Measurements from ENCODE around the gene SLC25A47.
"Not testable (repeated sequence)": the region's sequence is repeated elsewhere in the genome, so short reads cannot be mapped to it uniquely, and the experiment has no call there.

The SLC25A47 gene

DNA sequence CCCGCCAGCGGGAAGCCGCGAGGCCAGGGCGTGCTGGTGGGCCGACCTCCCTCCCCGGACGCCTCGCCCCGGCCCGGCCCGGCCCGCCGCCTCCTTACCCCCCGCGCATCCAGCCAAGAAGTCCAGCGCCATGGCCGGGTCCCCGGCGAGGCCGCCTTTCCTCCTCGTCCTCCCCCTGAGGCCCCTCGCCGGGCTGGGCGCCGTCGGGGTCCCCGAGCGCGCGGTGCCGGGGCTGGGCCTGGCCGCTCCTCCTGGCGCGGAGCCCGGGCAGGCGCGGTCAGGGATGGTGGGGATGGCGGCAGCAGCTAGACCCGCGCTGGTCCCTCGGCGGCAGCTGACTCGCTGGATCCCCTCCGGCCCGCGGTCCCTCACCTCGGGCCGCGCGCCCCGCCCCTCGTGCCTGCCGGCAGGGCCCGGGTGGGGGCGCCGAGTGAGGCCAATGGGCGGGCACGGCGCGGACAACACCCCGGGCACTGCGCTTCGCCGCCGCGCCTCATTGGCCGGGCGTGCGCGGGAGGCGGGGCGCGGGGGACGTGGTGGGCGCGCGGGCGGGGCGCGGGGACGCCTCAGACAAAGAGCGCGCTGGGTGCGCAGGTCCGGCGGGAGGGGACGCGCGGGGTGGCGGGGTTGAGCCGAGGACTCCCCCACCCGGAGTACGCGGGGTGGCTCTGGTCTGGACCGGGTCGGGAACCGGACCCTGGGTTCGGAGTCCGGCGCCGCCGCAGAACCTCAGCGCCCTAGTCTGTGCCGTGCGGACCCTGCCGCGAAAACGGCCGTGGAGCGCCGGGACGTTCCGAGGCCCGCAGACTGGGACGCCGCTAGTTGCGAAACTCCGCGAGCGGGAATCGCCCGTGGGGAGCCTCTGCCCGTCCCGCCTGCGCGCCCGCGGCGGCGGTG lies 16.8 kb upstream of the SLC25A47 start, which contains the start of gene SLC25A29:
Gene SLC25A29, minus strand, starts transcription at position 344 of the 897 bp plus-strand sequence. Its CDS starts 212 bp downstream, at position 132.
- peak; percentile 65 for DNase-seq

DNA sequence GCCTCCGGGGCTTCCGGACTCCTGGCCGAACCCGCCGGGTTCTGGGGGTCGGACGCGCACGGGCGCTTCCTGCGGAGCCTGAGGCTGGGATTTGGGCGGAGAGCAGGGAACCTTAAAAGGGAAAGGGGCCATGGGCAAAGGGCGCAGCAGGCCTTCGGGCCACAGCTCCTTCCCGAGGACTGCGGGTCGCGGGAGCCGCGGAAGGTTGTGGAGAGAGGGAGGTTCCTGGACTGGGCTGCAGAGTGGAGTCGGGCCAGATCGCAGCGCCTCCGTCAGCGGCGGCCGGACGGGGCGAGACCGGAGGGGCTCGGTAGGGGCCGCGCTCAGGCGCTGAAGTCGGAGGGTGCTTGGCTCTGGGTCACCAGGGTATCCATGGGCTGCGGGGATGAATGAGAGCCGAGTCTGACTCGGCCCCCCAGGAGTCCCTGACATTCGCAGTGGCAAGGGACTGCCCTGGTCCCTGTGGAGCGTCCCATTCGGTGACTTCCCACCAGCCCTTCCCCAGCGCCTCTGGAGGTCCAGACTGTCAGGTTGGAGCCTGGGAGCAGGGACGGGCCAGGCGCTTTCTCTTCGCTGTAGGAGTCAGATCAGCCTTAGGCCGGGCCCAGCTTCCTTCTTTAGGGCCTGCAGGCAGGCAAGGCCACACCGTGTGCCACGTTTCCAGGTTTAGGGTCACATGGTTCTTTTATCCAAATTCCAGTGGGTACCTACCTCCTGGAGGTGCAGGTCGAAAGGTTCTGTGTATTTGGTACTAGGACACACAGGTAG lies 16.0 kb upstream of the SLC25A47 start:
- no peak for DNase-seq

DNA sequence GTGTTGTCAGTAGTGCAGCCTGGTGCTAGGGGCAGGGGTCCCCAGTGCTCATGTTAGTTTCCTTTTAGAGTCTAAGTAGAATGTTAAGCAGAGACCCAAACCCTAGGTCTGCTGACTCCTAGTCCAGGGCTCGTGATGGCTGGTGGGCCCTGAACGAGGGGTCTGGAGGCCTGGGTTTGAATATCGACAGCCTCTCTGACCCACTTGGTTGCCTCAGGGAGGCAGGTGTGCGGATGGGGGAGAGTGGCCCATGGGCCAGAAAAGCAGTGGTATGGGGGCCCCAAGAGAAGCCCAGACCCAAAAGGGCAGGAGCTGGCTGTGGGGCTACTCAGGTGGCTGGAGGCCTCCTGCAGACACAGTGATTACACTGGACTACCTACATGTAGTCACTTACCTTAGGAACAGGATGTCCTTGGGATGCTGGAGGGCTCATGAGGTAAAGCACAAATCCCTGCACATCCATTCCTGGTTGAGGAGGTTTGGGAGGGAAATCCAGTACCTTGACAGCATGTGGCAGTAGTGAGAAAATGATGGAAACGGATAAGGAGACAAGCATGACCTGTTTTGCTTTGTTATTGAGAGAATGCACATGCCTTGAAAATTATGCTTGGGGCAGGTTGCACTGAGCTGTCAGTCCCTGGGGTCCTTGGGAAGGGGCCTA lies 15.2 kb upstream of the SLC25A47 start:
- no peak for DNase-seq

DNA sequence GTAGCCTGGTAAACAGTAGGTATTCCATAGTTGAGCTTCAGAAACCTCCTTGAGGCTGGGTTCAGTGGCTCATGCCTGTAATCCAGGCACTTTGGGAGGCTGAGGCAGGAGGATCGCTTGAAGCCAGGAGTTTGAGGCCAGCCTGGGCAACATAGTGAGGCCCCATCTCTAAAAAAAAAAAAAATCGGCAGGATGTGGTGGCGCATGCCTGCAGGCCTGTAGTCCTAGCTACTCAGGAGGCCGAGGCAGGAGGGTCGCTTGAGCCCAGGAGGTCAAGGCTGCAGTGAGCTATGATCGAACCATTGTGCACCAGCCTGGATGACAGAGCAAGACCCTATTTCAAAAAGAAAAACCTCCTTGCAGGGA lies 14.7 kb upstream of the SLC25A47 start:
- DNase-seq, result not testable (repeated sequence)

DNA sequence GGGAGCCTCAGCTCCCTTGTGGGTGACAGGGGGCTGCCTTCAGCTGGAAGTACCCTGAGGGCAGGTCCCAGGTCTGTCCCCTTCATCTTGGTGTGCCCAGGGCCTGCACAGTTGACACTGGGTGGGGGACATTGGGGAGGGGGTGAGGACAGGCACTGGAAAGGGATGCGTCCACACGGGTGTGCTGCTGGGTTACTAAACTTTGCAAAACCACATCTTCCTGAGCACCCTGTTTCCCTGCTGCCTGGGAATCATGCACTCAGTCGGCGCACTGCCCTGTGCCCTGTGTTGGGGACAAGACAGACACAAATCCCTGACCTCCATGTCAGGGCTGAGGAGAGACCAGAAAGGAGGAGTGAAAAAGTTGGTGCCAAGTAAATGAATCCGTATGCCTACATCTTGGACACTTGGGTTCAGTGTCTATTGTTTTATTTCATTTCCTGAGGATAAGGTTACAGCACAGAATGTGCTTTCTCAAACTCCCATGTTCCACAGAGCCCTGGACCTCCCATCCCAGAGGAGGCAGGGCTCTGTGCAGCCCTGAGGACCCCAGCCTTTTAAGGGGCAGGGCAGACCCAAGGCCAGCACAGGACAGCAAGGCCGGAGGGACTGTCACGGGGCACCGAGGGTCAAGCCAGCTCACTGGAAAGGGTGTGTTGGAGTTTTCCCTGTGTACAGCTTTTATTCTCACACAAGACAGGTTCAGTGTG lies 14.0 kb upstream of the SLC25A47 start:
- DNase-seq, result no peak

DNA sequence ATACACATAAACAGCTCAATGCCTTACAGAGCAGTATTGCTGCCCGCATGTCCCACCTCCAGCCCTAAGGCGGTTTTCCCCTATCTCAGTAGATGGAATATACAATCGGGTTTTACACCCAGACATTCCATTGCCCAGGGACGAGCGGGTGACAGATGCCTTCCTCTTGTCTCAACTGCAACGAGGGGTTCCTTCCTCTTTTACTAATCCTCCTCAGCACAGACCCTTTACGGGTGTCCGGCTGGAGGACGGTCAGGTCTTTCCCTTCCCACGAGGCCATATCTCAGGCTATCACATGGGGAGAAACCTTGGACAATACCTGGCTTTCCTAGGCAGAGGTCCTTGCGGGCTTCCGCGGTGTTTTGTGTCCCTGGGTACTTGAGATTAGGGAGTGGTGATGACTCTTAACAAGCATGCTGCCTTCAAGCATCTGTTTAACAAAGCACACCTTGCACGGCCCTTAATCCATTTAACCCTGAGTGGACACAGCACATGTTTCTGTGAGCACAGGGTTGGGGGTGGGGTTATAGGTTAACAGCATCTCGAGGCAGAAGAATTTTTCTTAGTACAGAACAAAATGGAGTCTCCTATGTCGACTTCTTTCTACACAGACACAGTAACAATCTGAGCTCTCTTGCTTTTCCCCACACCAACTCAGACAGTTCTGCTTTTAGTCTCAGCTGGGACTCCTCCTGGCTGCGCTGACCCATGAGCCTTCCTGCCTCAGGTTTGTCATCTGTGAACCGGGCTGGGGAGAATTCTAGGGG lies 10.8 kb upstream of the SLC25A47 start:
- peak; percentile 44 for DNase-seq

DNA sequence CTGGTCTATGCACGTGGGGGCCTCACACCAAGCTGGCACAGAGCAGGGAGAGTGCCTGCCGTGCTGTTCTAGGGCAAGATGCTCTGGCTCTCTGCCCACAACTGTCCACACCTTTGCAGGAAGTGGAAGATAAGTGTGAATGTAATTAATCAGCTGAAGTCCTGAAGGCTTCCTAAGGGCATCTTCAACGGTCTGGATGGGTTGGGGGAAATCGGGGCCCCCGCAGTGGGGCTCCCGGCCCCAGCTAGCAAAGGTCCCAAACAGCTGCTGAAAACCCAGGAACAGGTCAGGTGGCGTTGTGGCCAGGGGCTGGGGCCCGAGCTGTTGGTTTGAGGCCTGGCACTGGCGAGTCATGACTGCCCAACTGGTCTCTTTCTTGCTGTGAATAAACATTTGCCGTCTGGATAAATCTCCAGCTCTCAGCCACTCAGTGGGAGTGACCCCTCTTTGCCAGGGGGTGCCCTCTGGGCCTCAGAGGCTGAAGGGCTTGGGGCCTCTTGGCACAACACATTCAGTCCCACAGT lies 10.2 kb upstream of the SLC25A47 start:
- no peak for DNase-seq

DNA sequence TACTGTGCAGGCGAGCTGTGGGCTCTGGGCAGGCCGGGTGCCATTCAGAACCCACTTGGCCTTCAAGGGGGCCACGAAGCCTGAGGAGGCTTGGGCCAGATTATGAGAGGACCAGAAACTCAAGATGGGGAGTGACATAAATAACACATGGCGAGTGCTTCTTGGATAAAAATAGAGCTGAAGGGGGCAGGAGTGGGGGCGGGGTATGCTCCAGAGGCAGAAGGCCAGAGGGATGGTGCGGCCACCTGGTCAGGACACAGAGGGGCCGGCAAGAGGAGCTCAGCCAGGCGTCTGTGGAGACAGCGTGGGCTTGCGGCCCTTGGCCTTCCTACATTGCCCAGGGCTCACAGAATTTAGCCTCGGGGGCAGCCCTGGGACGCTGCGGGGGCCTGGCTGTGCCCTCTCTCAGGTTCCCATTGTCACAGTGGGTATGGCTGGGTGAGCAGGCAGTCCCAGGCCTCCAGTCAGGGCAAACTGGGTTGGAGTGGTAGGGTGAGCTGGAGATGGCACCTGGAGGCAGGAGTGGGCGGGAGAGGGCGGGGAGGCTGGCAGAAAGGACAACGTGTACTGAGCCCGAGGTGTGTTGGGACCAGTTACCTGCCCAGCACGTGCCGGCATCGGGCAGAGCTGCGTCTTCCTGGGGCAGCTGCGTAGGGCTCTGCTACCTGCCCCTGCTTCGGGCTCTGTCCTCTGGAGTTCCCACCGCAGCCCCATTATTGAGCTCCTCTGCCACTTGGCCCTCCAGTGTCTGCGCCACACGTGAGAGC lies 9.5 kb upstream of the SLC25A47 start:
- DNase-seq, result no peak

DNA sequence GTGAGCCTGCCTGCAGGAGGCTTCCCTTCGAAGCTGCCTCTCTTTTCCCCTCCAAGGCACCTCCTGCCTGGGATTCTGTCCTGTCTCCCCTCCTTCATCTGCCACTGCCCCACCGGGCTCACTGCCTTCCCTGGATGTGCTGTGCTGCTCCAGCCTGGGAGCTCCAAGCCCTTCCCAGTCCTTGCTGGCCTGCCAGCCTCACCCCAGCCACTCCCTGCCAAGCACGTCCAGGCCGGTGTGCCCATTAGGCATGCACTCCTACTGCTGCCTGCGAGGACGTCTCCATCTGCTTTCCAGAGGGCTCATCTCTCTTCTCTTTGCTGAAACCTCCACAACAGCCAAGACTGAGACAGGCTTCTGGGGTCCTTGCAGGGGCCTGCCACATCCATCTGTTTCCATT lies 8.4 kb upstream of the SLC25A47 start:
- no peak for DNase-seq

DNA sequence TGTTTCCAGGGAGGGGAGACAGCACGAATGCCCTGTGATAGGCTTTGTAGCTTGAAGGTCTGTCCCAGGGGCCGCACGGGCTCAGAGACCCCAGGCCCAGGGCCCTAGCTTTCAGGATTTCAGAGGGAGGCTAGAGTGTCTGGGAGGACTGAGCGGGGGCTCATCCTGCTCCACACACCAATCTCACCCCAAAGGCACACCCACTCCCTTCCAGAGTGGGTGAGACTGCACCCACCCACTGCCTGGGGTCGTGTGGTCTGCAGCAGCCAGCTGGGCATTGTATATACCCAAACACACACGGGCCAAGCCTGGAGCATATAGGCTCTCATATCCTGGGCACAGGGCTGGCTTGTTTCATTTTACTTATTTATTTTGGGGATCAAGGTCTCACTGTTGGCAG lies 5.8 kb upstream of the SLC25A47 start:
- no peak for DNase-seq

DNA sequence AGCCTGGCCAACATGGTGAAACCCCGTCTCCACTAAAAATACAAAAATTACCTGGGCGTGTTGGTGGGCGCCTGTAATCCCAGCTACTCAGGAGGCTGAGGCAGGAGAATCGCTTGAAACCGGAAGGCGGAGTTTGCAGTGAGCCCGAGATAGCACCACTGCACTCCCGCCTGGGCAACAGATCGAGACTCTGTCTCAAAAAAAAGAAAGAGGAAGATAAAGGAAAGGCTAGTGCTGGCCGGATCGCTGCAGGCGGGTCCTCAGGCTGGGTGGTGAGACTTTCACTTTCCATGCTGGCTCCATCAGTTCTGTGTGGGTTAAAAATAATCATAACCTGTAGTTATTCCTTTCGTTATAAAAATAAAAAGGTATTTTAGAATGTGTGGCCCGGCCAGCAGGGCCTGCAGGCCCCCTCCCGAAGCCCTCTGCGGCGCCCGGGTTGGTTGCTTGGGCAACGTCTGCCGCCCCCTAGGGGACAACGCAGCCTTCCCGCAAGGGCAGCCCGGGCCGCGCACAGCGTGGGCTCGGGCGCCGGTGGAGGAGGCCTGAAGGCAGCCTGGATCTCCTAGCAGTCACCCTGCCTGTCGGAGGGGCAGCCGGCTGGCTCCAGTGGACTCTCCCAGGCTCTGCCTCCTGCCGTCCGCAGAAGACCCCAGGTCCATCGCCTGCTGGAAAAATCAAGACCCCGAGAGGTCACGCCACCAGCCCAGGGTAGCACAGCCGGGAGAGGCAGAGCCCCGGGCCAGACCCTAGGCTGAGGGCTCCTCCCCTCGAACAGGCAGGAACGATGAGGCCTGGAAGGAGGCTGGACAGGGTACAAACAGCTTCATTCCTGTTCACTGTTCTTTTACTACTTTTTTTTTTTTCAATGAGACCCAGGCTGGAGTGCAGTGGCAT lies 5.0 kb upstream of the SLC25A47 start:
- DNase-seq, result peak; percentile 69

DNA sequence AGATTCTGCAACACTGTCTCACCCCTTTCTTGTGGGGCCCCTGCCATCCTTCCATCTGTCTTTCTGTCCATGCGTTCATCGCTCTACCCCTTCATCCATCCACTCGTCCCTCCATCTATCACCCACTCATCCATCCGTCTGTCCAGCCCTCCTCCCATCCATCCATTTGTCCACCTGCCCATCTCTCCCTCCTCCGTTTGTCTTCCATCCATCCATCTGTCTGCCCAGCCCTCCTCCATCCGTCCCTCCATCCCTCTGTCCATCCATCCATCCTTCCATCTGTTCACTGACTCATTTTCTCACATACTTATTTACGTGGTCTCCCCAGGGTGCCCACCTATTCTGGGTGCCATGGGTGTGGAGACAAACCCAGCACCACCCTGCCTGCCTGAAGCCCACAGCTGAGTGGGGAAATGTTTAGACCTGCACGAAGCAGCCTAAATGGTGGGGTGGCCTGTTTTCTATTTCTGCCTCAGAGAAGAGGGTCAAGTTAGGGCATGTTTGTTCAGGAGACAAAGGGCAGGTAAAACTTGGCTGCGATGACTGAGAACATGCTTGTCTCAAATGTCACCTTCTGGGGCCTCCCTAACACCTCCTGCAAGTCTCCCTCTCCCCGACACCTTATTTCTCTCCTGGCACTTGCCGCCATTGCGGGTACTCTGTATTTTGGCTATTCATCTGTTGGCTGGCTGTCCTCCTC lies 2.8 kb upstream of the SLC25A47 start:
- DNase-seq, result no peak

DNA sequence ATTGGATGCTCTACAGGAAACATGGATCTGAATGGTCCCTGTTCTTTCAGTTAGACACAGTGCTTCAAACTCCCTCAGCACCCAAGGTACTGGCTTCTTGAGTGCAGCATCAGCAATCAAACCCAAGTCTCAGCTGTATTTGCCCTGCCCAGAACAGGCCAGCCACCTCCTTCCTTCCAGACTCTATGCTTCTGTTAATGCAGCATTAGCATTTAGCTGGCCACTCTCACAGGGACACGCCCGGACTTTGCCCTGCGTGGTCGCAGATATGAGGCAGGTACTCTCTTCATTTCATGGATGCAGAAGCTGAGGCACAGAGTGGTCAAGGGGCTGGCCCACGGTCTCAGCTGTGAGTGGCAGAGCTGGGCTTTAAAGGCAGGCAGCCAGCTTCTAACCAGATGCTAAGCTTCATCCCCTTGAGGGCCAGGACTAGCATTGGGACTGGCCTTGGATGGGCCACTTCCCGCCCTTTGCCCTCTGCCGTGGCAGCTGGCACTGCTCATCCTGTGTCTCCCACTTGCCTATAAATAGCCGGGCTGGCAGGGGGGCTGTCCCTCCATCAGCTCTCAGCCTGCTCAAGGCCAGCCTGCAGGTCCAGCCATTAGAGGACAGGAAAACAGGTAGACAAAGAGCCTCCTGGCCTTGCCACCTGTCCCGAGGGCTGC lies 1.5 kb upstream of the SLC25A47 start:
- DNase-seq, result no peak

DNA sequence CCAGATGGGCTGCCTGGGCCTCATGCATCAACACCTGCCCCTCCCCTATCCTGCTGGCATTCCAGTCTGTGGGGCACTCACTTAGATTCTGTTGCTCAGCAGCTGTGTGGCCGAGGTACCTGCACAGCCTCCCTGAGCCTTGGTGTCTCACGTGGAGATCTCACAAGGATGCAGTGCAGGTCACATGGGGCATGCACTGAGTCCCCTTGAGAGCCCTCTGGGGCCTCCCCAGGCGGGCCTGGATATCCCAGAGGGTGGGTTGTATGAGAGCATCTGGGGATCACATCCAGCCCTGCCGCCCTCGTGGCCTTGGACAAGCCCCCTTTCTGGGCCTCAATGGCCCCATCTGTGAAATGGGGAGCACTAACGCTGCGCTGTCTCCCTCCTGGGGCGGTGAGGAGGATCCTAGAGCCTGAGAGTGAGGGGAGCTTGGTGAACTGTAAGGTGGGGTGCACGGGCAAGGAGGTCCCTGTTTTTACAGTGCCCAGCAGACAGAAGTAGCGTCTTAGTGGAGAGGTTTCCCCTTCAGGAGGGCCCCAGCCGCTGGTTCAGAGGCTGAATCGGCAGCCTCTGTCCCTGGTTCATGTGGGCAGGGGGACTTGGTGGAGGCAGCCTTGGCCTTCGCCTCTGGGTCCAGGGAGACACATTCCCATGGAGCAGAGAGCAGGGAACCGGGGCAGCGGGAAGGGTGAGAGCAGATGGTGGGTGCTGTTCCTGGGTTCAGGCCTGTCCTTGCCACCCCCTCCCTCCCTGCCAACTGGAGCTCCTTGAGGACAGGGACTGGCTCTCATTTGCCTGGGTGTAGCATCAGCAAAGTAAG lies 791 bp upstream of the SLC25A47 start:
- no peak for DNase-seq

DNA sequence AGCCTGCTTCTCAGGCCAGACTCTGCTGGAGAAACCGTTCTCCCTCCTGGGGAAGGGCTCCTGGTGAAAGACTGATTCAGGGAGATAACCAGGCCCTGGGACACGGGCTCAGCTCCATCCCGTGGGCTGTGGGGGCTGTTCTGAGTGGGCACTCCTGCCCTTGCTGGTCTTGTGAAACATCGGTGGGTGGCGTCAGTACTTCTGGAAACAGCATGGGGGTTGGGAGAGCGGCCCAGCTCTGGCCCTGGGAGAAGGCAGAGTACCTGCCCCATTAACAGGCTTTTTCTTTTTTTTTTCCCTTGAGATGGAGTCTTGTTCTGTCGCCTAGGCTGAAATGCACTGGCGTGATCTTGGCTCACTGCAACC lies 786 bp downstream of the SLC25A47 start:
- no peak for DNase-seq

DNA sequence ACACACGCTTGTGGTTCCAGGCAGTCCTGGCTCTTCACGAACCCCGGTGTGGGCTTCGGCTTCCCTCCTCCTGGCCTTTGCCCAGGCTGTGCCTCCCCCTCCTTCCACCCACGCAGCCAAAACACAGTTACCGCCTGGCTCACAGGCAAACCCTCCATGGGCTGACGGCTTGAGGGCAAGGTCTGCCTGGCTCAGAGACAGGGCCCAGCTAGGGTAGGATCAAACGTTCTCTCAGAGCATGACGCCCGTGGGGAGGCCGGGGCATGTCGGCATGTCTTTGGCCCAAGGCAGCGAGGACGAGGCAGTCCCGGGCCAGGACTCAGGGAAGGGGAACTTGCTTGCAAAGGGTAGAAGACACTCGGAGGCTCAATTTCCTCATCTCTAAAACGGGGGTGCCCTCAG lies 2.1 kb downstream of the SLC25A47 start:
- DNase-seq, result no peak

DNA sequence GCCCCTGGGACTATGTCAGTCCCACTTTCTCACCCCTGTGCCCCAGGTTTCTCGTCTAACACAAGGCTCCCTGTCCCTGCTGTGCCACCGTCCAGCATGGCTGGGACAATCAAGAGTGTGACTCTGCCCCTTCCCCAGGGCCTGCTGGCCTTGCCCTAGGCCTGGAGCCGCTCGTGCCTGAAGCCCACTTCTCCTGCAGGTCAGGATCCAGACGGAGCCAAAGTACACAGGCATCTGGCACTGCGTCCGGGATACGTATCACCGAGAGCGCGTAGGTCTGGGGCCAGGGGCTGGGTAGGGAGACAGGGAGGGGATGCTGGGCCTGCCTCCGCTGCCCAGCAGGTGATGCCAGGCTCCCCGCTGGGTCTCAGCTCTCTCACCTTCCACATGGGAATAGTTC lies 2.8 kb downstream of the SLC25A47 start:
- DNase-seq, result no peak

DNA sequence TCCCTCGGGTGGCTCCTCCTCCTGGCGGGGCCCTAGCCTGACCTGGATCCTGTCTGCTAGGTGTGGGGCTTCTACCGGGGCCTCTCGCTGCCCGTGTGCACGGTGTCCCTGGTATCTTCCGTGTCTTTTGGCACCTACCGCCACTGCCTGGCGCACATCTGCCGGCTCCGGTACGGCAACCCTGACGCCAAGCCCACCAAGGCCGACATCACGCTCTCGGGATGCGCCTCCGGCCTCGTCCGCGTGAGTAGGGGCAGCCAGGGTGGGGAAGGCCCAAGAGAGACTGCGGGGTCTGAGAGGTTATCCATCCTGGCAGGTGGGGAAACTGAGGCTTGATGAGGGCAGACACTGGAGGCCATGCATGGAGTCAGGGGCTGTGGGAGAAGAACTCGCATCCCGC lies 4.0 kb downstream of the SLC25A47 start:
- DNase-seq, result no peak

Measured in OCI-M1 (cell line).